A549 treated with ZK216348 at 1 μM for 4 hours (cell line): ENCODE measurements around the gene COMMD6. TPM values are rescaled to one million over a fixed set of nuclear protein-coding genes. Genes with fewer than 3 reads are reported as not detected.

Experiments
- total RNA-seq: library from RNA; stranded (reverse); fragments of 200-300 nt; extraction: Qiagen RNA extraction; gene quantifications from 5 replicates; pipeline ENCODE4 v1.2.3, GENCODE V29; 2022; ENCODE audit warnings: low read depth

COMMD6 gene
- 102 to 155 TPM (median 143 TPM) in 5 replicates for total RNA-seq

GRCh38 chr13:75537401-75538365, at the start of gene COMMD6:
TSS of gene COMMD6 (minus strand) at chr13:75537841. CDS start at chr13:75537805, 36 bp downstream.

GRCh38 chr13:75549262-75550158, 11.9 kb upstream of the COMMD6 start, which contains the start of gene UCHL3:
TSS of gene UCHL3 (plus strand) at chr13:75549791. CDS start at chr13:75549821, 30 bp downstream.

GRCh38 chr13:75482070-75482819, 55.4 kb downstream of the COMMD6 start, which contains the start of gene TBC1D4:
TSS of gene TBC1D4 (minus strand) at chr13:75482169. CDS start at chr13:75481767, 402 bp downstream.

Other genes starting within 250 kb of the COMMD6 start
- 13.1 to 19.1 TPM (median 13.8 TPM) in 5 replicates for gene TBC1D4, start 55.7 kb downstream of the COMMD6 start, total RNA-seq
- 42.4 to 53.7 TPM (median 46.9 TPM) in 5 replicates for gene UCHL3, start 11.9 kb upstream of the COMMD6 start, total RNA-seq
- 32.3 to 52.3 TPM (median 45.1 TPM) in 5 replicates for gene LMO7, start 98.5 kb upstream of the COMMD6 start, total RNA-seq